NCI-H774 (cell line): Measurements from ENCODE around the gene TMEM178B.
A peak's percentile ranks its signal among the peaks of the same experiment; 100 is the strongest.
"Not testable (repeated sequence)": the region's sequence is repeated elsewhere in the genome, so short reads cannot be mapped to it uniquely, and the experiment has no call there.

Experiments
- DNase-seq: peaks from one replicate; lab custom pipeline; 2025; lab: John Stamatoyannopoulos, UW

TMEM178B gene

DNA sequence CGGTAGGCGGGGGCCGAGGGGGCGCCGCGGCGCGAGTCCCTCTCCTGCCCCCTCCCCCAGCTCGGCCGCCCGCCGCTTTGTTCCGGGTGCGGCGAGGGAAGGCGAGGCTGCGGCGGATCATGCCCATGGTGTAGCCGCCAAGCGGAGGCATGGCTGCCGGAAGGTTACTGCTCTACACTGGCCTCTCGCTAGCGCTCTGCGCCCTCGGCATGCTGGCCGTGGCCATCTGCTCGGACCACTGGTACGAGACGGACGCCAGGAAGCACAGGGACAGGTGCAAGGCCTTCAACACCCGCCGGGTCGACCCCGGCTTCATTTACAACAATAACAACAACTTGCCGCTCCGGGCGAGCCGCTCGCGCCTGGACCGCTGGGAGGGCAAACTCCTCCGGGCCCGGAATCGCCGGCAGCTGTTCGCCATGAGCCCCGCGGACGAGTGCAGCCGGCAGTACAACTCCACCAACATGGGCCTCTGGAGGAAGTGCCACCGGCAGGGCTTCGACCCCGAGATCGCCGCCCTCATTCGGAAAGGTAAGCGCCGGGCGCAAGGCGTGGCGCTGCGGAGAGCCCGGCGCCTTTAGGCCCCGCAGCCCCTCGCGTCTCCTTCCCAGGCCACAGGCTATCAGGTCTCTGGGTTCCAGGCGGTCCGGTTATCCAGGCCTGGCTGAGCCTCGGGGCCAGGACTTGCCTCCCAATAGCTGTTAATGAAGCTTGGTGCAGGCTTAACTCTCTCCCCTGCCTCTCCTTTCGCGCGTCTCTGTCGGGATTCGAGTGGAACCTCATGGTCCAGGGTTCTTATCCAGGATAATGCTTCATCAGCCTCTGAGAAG lies 513 bp downstream of the TMEM178B start:
- peak; percentile 33 for DNase-seq

DNA sequence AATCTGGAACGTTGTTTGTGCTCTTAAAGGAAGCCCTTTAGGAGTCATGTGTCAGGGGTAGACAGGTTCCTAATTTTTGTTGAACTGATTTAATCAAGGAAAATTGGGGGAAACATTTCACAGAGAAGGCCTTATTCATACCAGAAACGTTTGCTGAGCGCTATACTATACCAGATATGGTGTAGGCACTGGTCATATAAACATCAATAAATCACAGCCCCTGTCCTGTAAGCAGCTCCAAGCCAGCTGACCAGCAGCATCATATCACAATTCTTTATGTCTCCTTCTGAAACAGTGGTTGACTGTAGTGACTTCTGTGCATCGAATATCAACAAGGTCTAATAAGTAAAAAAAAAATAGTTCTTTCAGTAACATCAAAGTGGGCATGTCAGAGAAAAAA lies 1.1 kb downstream of the TMEM178B start:
- no peak for DNase-seq

- DNase-seq: peak; percentile 48
Observed at GRCh38 chr7:141076377-141076776, 2.5 kb downstream of the TMEM178B start.

GRCh38 chr7:141079219-141079618 lies 5.4 kb downstream of the TMEM178B start:
- no peak for DNase-seq

DNA sequence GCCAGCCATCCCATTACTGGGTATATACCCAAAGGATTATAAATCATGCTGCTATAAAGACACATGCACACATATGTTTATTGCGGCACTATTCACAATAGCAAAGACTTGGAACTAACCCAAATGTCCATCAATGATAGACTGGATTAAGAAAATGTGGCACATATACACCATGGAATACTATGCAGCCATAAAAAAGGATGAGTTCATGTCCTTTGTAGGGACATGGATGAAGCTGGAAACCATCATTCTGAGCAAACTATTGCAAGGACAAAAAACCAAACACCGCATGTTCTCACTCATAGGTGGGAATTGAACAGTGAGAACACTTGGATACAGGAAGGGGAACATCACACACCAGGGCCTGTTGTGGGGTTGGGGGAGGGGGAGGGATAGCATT lies 15.6 kb downstream of the TMEM178B start:
- DNase-seq: not testable (repeated sequence)

GRCh38 chr7:141094336-141095070 lies 20.6 kb downstream of the TMEM178B start:
- DNase-seq: no peak

GRCh38 chr7:141097430-141097829 lies 23.6 kb downstream of the TMEM178B start:
- DNase-seq: no peak

GRCh38 chr7:141102436-141102835 lies 28.6 kb downstream of the TMEM178B start:
- DNase-seq: no peak

GRCh38 chr7:141103847-141104429 lies 30.1 kb downstream of the TMEM178B start:
- DNase-seq: no peak

GRCh38 chr7:141113131-141113530 lies 39.3 kb downstream of the TMEM178B start:
- no peak for DNase-seq

DNA sequence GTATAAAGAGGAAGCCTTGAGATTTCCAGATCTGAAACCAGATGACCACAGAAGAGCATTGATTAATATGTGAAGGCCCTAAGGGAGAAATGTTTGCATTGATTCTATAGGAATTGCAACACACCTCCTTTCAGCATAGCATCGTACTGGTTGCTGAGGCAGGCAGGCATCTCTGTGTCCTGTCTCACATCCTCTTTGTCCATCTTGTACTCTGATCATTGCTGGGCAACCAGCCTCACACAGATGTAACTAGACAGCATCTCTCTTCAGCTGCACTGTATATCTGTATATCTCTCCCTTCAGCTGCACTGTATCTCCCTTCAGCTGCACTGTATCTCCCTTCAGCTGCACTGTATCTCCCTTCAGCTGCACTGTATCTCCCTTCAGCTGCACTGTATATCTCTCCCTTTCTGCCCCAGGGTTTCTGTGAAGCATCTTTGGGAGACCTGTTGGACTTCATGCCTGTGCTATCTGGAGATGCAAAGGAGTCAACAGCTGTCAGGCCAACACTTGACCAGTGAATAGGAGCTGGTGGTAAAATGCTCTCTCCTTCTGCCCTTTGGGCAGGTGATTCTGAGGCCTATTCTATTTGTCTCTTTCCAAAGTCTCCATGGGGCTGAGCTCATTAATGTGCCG lies 40.3 kb downstream of the TMEM178B start:
- no peak for DNase-seq

DNA sequence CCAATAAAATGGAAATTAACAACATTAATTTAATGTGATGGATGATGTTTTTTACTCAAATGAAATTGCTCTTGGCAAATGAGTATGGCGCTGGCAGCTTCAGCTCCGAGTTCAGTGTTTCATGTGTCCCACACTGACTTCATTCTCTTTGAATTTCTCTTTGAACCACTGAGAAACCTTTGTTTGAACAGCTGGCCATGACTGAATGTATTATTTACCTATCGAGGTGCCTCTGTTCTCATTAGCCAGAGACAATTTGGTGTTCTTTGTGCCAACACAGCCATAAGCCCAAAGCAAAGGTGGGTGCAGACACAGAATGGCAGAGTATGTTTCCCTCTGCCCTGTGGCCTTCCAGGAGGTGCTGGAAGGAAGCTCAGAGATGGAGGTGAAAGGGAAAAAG lies 42.1 kb downstream of the TMEM178B start:
- peak; percentile 95 for DNase-seq

GRCh38 chr7:141116661-141117060 lies 42.8 kb downstream of the TMEM178B start:
- DNase-seq: not testable (repeated sequence)

- DNase-seq: no peak
Observed at GRCh38 chr7:141118767-141119166, 44.9 kb downstream of the TMEM178B start.

DNA sequence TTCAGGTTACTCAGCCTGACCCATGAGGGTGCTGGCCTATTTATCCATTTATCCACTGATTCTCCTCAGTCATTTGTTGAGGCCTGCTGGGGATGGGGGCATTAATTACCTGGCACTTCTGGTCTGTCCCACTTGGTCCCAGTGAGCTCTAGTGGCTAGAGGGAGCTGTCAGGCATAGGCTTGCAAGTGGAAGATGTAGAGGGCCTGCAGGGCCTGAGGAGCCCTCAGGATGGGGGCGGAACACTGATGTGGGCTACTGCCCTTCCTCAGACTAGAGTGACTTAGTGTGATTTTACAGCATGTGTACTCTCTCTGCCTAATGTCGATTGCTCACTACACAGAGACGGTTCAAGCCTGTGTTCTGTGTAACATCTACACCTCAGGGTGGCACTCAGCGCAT lies 45.3 kb downstream of the TMEM178B start:
- DNase-seq: no peak

DNA sequence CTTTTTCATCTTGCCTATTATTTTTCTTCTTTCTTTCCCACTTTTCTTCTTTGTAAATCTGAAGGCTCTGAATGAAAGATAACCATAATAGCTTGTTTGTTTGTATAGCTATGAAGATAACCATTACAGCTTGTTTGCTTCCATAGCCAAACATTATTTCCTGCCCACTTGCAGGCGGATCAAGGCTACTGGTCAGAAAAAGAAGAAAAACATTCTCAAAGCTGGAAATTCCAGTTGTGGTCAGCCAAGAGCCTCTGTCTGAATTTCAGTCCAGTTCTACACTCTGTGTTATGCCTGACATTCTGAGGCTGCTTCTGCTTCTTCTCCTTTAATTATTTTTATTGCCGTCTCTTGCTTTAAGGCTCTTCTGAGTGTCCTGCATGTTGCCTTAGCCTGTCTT lies 48.9 kb downstream of the TMEM178B start:
- DNase-seq: no peak

- DNase-seq: no peak
Observed at GRCh38 chr7:141123522-141123921, 49.7 kb downstream of the TMEM178B start.

DNA sequence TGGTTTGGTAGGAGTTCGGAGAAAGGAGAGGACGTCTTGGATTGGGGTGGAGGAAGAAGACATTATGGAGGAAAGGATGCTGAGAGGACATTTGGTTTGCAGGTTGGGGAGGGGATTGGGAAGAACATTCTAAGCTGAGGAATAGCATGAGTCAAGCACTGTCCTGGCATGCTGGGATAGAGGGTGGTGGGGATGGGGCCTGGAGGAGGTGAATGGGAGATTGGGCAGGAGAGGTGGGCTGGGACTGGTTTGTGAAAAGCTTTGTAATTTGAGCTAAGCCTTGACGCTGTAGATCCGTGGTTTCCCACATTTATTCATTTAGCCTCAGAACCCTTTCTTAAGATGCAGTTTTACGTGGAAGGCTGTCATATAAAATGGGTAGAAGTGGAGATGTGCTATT lies 52.2 kb downstream of the TMEM178B start:
- DNase-seq: no peak

DNA sequence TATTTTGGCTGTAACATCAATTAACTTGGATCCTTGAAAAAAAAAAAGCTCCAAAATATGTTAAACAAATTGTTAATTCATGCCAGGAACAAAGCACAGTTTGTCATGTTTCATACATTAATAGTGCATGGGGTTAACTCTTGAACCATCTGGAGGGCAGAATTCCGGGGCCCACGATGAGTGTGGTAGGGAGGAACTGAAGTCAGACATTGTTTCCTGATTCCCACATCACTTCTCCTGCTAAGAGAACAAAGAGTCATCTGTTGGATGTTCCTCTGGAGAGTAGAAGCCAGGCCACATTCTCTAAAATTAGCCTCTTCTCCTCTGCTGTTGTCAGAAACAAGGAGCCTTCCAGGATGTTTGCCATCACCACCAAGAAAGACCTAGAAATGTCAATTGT lies 54.6 kb downstream of the TMEM178B start:
- DNase-seq: no peak

GRCh38 chr7:141128931-141129330 lies 55.1 kb downstream of the TMEM178B start:
- no peak for DNase-seq

- no peak for DNase-seq
Observed at GRCh38 chr7:141132671-141133070, 58.8 kb downstream of the TMEM178B start.

DNA sequence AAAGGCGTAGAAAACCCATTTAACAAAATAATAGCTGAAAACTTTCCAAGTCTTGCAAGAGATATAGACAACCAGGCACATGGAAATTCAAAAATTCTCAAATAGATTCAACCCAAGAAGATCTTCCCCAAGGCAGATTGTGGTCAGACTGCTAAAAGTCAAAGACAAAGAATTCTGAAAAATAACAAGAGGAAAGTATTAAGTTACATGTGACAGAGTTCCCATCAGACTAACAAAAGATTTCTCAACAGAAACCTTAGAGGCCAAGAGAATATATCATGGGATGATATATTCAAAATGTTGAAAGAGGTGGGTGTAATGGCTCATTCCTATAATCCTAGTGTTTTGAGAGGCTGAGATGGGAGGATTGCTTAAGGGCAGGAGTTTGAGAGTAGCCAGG lies 59.8 kb downstream of the TMEM178B start:
- no peak for DNase-seq

DNA sequence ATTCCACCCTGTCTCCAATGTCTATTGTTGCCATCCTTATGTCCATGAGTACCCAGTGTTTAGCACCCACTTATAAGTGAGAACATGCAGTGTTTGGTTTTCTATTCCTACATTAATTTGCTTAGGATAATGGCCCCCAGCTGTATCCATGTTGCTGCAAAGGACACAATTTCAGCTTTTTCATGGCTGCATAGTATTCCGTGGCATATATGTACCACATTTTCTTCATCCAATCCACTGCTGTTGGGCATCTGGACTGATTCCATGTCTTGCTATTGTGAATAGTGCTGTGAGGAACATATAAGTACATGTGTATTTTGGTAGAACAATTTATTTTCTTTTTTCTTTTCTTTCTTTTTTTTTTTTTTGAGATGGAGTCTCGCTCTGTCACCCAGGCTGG lies 68.2 kb downstream of the TMEM178B start:
- no peak for DNase-seq
